HCT116 (cell line): Measurements from ENCODE around the gene CBX5.

Experiments used
- CEBPB ChIP-seq: IDR thresholded peaks from 2 replicates; pipeline ENCODE4 v1.6.1; 2012; ENCODE audit warnings: low read depth
- CTCF ChIP-seq, 3 experiments: fragments of 200-600 bp in 1 of 3; sonication (generic) in 1 of 3; IDR thresholded peaks in 2 of 3; conservative IDR thresholded peaks in 1 of 3; 2 replicates each; pipeline ENCODE4 v1.5.1; 2012 to 2017; ENCODE audit warnings: low read depth in 2 of 3, low read length in 2 of 3, antibody characterized with exemption in 1 of 3, borderline replicate concordance in 1 of 3, control low read depth in 1 of 3, mild to moderate bottlenecking in 1 of 3, mixed read lengths in 1 of 3, mixed run types in 1 of 3, moderate library complexity in 1 of 3; ENCODE audit not compliant: insufficient read depth in 1 of 3
- POLR2A ChIP-seq: IDR thresholded peaks from 2 replicates; pipeline ENCODE4 v1.7.0; 2011; ENCODE audit warnings: borderline replicate concordance; ENCODE audit not compliant: insufficient read depth, insufficient read length; ENCODE audit errors: extremely low read depth
- POLR2AphosphoS5 ChIP-seq: IDR thresholded peaks from 2 replicates; pipeline ENCODE4 v1.6.1; 2011; ENCODE audit warnings: mild to moderate bottlenecking, low read depth, low read length, moderate library complexity
- RAD21 ChIP-seq: IDR thresholded peaks from 2 replicates; pipeline ENCODE4 v1.6.1; 2012; ENCODE audit warnings: low read depth, mild to moderate bottlenecking
- SP1 ChIP-seq: IDR thresholded peaks from 2 replicates; pipeline ENCODE4 v1.6.1; 2012; ENCODE audit warnings: low read depth
- TF ChIP-seq, protein P1 (sequence below): IDR thresholded peaks from 2 replicates; pipeline ENCODE4 v1.6.1; 2012

DNA sequence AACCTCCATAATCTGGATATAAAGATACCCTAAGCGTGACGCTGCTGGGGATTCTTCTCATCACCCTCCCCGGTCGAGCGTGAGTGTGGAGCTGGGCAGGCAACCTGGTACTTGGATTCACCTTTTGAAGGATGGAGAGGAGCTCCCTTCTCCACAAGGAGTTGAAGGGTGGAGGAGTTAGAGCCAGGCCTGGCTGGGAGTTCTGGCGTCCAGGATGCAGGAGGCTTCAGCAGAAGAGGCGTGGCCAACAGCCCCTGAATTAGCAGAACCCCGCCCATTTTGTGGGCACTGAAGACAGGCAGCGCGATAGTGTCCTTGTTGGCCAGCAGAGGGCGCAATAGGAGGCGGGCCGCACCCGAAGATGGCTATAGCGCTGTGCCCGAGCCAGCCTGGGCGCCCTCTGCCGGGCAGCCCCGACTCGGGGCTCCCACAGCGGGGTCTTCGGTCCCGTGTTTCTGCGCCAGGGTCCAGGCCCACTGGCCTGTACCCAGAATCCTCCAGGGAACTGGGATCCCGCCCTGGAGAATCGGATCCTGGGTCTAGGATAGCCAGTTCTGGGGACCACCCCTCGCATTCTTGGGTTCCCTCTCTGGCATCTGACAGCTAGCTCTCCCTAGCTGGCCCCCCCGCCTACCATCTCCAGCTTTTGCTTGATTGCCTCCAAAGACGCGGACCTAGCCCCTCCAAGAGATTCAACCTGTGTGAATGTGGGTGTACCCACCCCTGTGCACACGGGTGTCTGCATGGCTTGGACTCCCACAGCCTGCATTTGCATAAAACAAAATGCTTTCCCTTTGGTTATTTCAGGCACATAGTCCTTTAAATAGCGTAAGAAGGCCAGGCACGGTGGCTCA lies 65.1 kb downstream of the CBX5 start:
- TF ChIP-seq POLR2AphosphoS5 (peak; percentile 46; the same call in 1 of the 2 replicates), CTCF (IDR thresholded peaks at IDR 0.05 in 2 of 3, conservative IDR thresholded peaks at IDR 0.05 in 1 of 3; ENCODE audit: borderline replicate concordance in 1 of 3, insufficient read depth in 1 of 3, low read depth in 2 of 3, low read length in 2 of 3) (peak; percentile 98 to 100 (median 99)), SP1 (no peak), CEBPB (no peak), RAD21 (peak; percentile 70), POLR2A (no peak)
- TF ChIP-seq, protein P1, sequence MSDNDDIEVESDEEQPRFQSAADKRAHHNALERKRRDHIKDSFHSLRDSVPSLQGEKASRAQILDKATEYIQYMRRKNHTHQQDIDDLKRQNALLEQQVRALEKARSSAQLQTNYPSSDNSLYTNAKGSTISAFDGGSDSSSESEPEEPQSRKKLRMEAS: no peak
